Measurements from ENCODE around the gene EFCAB13. TPM values are rescaled to one million over a fixed set of nuclear protein-coding genes. Genes with fewer than 3 reads are reported as not detected.

The EFCAB13 gene
- total and polyA plus RNA-seq, 4 donors, result 0.80 to 2.9 (median 2.3) TPM

DNA sequence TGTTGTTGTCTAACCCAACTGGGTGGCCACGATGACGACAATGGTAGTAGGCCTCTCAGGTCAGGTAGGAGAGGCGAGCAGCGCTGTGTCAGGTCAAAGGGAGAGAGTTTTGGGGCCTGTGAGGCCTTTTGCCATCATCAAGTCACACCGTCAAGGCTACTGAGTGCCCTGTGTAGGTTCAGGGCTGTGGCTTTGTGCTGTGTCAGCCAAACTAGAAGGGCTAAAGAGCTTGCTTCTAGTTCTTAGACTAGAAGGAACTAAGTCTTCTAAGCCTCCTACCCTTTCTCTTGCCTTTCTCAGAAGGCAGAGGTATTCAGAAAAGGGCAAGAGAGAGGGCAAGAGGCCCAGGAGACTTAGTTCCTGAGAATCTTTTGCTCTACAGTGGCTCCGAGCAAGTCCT is 25.0 kb upstream of the EFCAB13 start (continued):
- TF ChIP-seq, protein P1, sequence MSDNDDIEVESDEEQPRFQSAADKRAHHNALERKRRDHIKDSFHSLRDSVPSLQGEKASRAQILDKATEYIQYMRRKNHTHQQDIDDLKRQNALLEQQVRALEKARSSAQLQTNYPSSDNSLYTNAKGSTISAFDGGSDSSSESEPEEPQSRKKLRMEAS (IDR thresholded peaks at IDR 0.05), result no peak
- TF ChIP-seq RAD21 (IDR thresholded peaks at IDR 0.05) (no peak), JUND (IDR thresholded peaks at IDR 0.05) (no peak)
- TF ChIP-seq, protein P2, sequence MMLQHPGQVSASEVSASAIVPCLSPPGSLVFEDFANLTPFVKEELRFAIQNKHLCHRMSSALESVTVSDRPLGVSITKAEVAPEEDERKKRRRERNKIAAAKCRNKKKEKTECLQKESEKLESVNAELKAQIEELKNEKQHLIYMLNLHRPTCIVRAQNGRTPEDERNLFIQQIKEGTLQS (IDR thresholded peaks at IDR 0.05), result no peak
- TF ChIP-seq, protein P3, sequence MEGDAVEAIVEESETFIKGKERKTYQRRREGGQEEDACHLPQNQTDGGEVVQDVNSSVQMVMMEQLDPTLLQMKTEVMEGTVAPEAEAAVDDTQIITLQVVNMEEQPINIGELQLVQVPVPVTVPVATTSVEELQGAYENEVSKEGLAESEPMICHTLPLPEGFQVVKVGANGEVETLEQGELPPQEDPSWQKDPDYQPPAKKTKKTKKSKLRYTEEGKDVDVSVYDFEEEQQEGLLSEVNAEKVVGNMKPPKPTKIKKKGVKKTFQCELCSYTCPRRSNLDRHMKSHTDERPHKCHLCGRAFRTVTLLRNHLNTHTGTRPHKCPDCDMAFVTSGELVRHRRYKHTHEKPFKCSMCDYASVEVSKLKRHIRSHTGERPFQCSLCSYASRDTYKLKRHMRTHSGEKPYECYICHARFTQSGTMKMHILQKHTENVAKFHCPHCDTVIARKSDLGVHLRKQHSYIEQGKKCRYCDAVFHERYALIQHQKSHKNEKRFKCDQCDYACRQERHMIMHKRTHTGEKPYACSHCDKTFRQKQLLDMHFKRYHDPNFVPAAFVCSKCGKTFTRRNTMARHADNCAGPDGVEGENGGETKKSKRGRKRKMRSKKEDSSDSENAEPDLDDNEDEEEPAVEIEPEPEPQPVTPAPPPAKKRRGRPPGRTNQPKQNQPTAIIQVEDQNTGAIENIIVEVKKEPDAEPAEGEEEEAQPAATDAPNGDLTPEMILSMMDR (IDR thresholded peaks at IDR 0.05; ENCODE audit: low read depth, low read length, missing input control), result no peak

DNA sequence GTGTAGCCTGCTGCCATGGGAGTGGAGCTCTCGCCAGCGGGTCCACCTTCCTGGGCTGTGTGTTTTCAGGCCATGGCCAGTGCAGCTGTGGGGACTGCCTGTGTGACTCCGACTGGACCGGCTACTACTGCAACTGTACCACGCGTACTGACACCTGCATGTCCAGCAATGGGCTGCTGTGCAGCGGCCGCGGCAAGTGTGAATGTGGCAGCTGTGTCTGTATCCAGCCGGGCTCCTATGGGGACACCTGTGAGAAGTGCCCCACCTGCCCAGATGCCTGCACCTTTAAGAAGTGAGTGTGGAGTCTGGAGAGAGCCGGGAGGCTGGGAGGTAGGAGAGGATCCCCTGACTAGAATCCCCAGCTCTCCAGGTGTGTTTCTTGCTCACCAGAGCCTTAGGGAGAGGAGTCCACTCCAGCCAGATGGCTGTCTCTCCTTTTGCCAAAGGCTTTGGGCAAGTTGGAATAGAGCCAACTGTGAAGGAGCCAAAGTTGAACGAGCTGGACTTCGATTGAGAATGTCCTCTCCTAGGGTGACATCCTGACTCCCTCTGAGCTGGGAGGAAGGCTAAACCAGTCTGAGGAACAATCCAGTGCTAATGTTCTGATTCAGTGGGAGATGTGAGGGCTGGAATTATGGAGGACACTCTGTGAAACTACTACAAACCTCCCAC is 24.4 kb upstream of the EFCAB13 start:
- no peak for DNase-seq (ENCODE audit: low spot score)
- peaks cover 0 to 3% (median 0%) of the 10 kb centered on the region in 4 donors for H3K36me3 ChIP-seq (ENCODE audit: control insufficient read depth in 4 of 4, insufficient read depth in 3 of 4, low read depth in 1 of 4, low read length in 3 of 4)
- no peak overlapping the region for H3K27ac ChIP-seq (ENCODE audit: low read depth in 1 of 2, low read length in 2 of 2)
- TF ChIP-seq YY1 (IDR thresholded peaks at IDR 0.05) (no peak), HNF4A (conservative IDR thresholded peaks at IDR 0.05) (peak in 1 of 2 donors; percentile 22), FOXA1 (IDR thresholded peaks at IDR 0.05) (no peak), RAD21 (IDR thresholded peaks at IDR 0.05) (peak in 1 of 2 donors; percentile 19), GABPA (IDR thresholded peaks at IDR 0.05 in 1 of 2, conservative IDR thresholded peaks at IDR 0.05 in 1 of 2) (no peak)
- TF ChIP-seq, protein P3 (IDR thresholded peaks at IDR 0.05; ENCODE audit: low read depth, low read length, missing input control), result no peak
- H3K4me3 ChIP-seq (ENCODE audit: low read depth in 1 of 3, low read length in 3 of 3), result no peak overlapping the region
- no peak overlapping the region for H3K9ac ChIP-seq (ENCODE audit: low read depth in 1 of 2, low read length in 2 of 2)
- H3K27me3 ChIP-seq (ENCODE audit: control insufficient read depth in 4 of 4, insufficient read depth in 4 of 4, low read length in 3 of 4), result no peaks in the 10 kb centered on the region
- 86% methylated on average over 13 of the region's 13 CpGs for WGBS
- peaks cover 3 to 14% (median 10%) of the 10 kb centered on the region in 4 donors for H3K4me1 ChIP-seq (ENCODE audit: control insufficient read depth in 4 of 4, insufficient read depth in 4 of 4, low read length in 3 of 4)
- H3K9me3 ChIP-seq (ENCODE audit: control insufficient read depth in 4 of 4, low read length in 3 of 4), result no peaks in the 10 kb centered on the region

DNA sequence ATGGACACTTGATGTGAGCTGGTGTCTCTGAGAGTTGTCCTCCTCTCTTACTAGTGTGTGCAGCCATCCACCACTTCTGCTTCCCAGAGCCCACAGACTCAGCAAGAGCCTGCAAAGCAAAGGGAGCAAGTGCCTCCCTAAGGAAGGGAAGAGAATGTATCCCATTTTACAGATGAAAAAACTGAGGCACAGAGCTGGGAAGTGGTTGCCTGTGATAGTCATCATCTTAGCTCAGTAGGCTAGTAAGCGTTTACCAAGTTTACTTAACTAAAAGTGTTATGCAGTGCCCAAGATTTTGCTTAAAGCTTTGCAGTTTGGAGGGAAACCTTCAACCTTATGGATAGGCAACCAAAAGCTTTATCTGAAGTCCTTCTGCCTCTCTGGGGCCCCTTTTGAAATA is 23.0 kb upstream of the EFCAB13 start:
- Histone ChIP-seq H3K27me3 (ENCODE audit: control insufficient read depth in 4 of 4, insufficient read depth in 4 of 4, low read length in 3 of 4) (no peaks in the 10 kb centered on the region), H3K9ac (ENCODE audit: low read depth in 1 of 2, low read length in 2 of 2) (no peak overlapping the region), H3K9me3 (ENCODE audit: control insufficient read depth in 4 of 4, low read length in 3 of 4) (no peaks in the 10 kb centered on the region), H3K4me3 (ENCODE audit: low read depth in 1 of 3, low read length in 3 of 3) (no peak overlapping the region), H3K27ac (ENCODE audit: low read depth in 1 of 2, low read length in 2 of 2) (no peak overlapping the region), H3K36me3 (ENCODE audit: control insufficient read depth in 4 of 4, insufficient read depth in 3 of 4, low read depth in 1 of 4, low read length in 3 of 4) (peaks cover 0 to 3% (median 0%) of the 10 kb centered on the region in 4 donors), H3K4me1 (ENCODE audit: control insufficient read depth in 4 of 4, insufficient read depth in 4 of 4, low read length in 3 of 4) (peaks cover 2 to 10% (median 7%) of the 10 kb centered on the region in 4 donors)
- WGBS, result 94% methylated on average over 1 of the region's 1 CpG
- TF ChIP-seq JUND (IDR thresholded peaks at IDR 0.05) (no peak), RXRA (IDR thresholded peaks at IDR 0.05) (no peak), HNF4A (conservative IDR thresholded peaks at IDR 0.05) (no peak), TAF1 (conservative IDR thresholded peaks at IDR 0.05) (no peak), RAD21 (IDR thresholded peaks at IDR 0.05) (no peak), FOXA2 (IDR thresholded peaks at IDR 0.05) (no peak)
- TF ChIP-seq, protein P3 (IDR thresholded peaks at IDR 0.05; ENCODE audit: low read depth, low read length, missing input control), result no peak
- TF ChIP-seq, protein P4, sequence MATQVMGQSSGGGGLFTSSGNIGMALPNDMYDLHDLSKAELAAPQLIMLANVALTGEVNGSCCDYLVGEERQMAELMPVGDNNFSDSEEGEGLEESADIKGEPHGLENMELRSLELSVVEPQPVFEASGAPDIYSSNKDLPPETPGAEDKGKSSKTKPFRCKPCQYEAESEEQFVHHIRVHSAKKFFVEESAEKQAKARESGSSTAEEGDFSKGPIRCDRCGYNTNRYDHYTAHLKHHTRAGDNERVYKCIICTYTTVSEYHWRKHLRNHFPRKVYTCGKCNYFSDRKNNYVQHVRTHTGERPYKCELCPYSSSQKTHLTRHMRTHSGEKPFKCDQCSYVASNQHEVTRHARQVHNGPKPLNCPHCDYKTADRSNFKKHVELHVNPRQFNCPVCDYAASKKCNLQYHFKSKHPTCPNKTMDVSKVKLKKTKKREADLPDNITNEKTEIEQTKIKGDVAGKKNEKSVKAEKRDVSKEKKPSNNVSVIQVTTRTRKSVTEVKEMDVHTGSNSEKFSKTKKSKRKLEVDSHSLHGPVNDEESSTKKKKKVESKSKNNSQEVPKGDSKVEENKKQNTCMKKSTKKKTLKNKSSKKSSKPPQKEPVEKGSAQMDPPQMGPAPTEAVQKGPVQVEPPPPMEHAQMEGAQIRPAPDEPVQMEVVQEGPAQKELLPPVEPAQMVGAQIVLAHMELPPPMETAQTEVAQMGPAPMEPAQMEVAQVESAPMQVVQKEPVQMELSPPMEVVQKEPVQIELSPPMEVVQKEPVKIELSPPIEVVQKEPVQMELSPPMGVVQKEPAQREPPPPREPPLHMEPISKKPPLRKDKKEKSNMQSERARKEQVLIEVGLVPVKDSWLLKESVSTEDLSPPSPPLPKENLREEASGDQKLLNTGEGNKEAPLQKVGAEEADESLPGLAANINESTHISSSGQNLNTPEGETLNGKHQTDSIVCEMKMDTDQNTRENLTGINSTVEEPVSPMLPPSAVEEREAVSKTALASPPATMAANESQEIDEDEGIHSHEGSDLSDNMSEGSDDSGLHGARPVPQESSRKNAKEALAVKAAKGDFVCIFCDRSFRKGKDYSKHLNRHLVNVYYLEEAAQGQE (IDR thresholded peaks at IDR 0.05), result no peak
- TF ChIP-seq, protein P5, sequence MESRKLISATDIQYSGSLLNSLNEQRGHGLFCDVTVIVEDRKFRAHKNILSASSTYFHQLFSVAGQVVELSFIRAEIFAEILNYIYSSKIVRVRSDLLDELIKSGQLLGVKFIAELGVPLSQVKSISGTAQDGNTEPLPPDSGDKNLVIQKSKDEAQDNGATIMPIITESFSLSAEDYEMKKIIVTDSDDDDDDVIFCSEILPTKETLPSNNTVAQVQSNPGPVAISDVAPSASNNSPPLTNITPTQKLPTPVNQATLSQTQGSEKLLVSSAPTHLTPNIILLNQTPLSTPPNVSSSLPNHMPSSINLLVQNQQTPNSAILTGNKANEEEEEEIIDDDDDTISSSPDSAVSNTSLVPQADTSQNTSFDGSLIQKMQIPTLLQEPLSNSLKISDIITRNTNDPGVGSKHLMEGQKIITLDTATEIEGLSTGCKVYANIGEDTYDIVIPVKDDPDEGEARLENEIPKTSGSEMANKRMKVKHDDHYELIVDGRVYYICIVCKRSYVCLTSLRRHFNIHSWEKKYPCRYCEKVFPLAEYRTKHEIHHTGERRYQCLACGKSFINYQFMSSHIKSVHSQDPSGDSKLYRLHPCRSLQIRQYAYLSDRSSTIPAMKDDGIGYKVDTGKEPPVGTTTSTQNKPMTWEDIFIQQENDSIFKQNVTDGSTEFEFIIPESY (IDR thresholded peaks at IDR 0.05), result no peak
- no peak for DNase-seq (ENCODE audit: low spot score)

Data from liver (tissue), 9 donors.